GM12891 (cell line): ENCODE data around the gene MTHFS.

Experiments used
- POLR2A ChIP-seq: IDR thresholded peaks from 2 replicates; pipeline ENCODE4 v1.6.1; 2011; ENCODE audit warnings: low read depth, low read length, control low read depth
- POLR2AphosphoS5 ChIP-seq: IDR thresholded peaks from 2 replicates; pipeline ENCODE4 v1.6.1; 2011; ENCODE audit warnings: low read depth, low read length, control low read depth
- SPI1 ChIP-seq: IDR thresholded peaks from 2 replicates; pipeline ENCODE4 v1.6.1; 2011; ENCODE audit warnings: low read depth, low read length, control low read depth
- TAF1 ChIP-seq: IDR thresholded peaks from 2 replicates; pipeline ENCODE4 v1.6.1; 2011; ENCODE audit warnings: low read depth, low read length, control low read depth

DNA sequence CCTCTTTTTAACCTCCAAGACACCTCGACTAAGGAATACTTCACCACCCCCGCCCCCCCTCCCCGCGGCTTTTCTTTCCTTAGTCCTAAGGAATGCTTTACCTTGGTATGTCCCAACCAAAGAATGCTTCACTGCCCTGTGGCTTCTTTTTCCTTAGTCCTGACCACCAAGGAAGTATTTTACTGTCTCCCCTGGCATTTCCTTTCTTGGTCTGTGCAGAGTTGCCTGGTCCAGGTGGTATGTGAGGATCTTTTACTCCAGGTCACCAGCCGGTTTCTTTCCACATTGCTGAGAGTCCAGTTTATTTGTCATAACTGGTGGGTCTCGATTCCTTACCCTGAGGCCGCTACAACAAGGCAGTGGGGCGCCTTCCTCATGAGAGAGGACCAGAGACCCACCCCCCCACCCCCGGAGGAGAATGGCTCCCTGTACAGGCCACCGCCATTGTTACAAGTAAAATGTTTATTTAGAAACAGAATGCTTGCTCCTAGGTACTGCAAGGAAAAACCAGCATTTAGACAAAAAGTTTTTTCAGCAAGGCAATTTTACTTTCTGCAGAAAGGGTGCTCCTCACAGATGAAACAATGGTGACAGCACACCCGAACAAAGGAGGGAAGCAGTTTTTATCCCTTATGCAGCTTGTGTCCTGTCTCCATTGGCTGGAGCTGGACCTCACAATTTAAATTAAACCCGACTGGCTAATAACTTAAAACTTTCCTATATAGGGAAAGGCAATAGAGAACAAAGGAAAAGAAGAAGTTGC is 23.1 kb upstream of the MTHFS start:
- TF ChIP-seq POLR2AphosphoS5: no peak
- no peak for TF ChIP-seq POLR2A
- TF ChIP-seq TAF1: no peak
- no peak for TF ChIP-seq SPI1
